Neural crest cell (in vitro differentiated cells): Measurements from ENCODE around the gene PCNX2. TPM values are rescaled to one million over a fixed set of nuclear protein-coding genes. Genes with fewer than 3 reads are reported as not detected.

Source experiments
- DNase-seq: peaks from one replicate; pipeline ENCODE4 v3.0.0; 2021; ENCODE audit warnings: low read depth, mixed read lengths, low spot score
- H3K27ac Mint-ChIP-seq: one replicate; pipeline ENCODE4 v1.8.0; 2021; ENCODE audit warnings: mild to moderate bottlenecking, mixed read lengths; ENCODE audit not compliant: unreplicated experiment
- H3K27me3 Mint-ChIP-seq: 2 replicates; pipeline ENCODE4 v1.8.0; 2021; ENCODE audit warnings: low read depth, mild to moderate bottlenecking, mixed read lengths
- H3K36me3 Mint-ChIP-seq: 2 replicates; pipeline ENCODE4 v1.8.0; 2021; ENCODE audit warnings: low read depth, mild to moderate bottlenecking, mixed read lengths
- H3K4me1 Mint-ChIP-seq: 2 replicates; pipeline ENCODE4 v1.8.0; 2021; ENCODE audit warnings: mixed read lengths
- H3K4me3 Mint-ChIP-seq: one replicate; pipeline ENCODE4 v1.8.0; 2021; ENCODE audit warnings: mild to moderate bottlenecking, mixed read lengths
- H3K9me3 Mint-ChIP-seq: 2 replicates; pipeline ENCODE4 v1.8.0; 2021; ENCODE audit warnings: mixed read lengths
- total RNA-seq: library from RNA; stranded (reverse); gene quantifications from 2 replicates; pipeline ENCODE4 v1.2.1, GENCODE V29; 2021
- TF ChIP-seq, protein P1 (sequence below): fragments of 200-600 bp; sonication (generic); conservative IDR thresholded peaks from 2 replicates; pipeline ENCODE4 v1.5.0; 2021; ENCODE audit warnings: antibody characterized with exemption, mild to moderate bottlenecking

The PCNX2 gene
- total RNA-seq, 1 donor from 2014 or later, result 13.6 TPM

DNA sequence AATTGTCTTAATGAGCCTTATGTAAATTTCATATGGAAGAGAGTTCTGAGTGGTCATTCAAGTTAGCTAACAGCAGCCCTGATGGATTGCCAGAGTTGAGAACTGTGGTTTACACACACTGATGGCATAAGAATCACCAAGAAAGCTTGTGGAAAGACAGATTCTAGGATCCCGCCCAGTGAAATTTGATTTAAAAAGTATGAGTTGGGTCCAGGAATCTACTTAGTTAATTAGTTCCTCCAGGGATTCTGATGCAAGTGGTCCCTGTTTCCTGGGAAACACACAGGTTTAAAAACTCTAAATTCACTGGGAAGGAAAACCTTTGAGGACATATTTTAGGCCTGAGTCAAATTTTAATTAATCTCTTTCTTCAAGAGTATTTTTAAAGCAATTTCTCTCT is 200.8 kb downstream of the PCNX2 start:
- H3K27me3 Mint-ChIP-seq, result no peaks in the 10 kb centered on the region
- no peaks in the 10 kb centered on the region for H3K36me3 Mint-ChIP-seq
- DNase-seq, result no peak
- no peaks in the 10 kb centered on the region for H3K9me3 Mint-ChIP-seq
- TF ChIP-seq, protein P1, sequence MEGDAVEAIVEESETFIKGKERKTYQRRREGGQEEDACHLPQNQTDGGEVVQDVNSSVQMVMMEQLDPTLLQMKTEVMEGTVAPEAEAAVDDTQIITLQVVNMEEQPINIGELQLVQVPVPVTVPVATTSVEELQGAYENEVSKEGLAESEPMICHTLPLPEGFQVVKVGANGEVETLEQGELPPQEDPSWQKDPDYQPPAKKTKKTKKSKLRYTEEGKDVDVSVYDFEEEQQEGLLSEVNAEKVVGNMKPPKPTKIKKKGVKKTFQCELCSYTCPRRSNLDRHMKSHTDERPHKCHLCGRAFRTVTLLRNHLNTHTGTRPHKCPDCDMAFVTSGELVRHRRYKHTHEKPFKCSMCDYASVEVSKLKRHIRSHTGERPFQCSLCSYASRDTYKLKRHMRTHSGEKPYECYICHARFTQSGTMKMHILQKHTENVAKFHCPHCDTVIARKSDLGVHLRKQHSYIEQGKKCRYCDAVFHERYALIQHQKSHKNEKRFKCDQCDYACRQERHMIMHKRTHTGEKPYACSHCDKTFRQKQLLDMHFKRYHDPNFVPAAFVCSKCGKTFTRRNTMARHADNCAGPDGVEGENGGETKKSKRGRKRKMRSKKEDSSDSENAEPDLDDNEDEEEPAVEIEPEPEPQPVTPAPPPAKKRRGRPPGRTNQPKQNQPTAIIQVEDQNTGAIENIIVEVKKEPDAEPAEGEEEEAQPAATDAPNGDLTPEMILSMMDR, result no peak
- peaks cover 8% of the 10 kb centered on the region for H3K4me1 Mint-ChIP-seq
- no peak overlapping the region for H3K27ac Mint-ChIP-seq
- H3K4me3 Mint-ChIP-seq, result no peak overlapping the region

DNA sequence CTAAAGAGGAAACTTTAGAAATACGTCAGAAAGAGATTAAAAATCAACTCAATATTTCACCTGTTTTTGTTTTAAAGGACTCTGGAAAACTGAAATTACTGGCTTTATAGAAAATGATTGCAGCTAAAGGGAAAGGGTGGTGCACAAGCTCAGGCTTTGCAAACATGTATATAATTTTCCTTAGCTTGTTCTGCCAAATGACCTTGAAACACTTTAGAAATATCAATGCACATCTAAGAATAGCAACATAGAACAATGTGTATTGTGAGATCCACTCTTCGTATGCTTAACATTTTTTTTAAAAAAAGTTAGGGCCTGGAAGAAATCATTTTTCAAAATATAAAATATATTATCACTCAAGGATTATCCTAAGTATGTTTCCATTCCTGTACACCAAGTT is 201.3 kb downstream of the PCNX2 start:
- no peaks in the 10 kb centered on the region for H3K9me3 Mint-ChIP-seq
- H3K36me3 Mint-ChIP-seq, result no peaks in the 10 kb centered on the region

DNA sequence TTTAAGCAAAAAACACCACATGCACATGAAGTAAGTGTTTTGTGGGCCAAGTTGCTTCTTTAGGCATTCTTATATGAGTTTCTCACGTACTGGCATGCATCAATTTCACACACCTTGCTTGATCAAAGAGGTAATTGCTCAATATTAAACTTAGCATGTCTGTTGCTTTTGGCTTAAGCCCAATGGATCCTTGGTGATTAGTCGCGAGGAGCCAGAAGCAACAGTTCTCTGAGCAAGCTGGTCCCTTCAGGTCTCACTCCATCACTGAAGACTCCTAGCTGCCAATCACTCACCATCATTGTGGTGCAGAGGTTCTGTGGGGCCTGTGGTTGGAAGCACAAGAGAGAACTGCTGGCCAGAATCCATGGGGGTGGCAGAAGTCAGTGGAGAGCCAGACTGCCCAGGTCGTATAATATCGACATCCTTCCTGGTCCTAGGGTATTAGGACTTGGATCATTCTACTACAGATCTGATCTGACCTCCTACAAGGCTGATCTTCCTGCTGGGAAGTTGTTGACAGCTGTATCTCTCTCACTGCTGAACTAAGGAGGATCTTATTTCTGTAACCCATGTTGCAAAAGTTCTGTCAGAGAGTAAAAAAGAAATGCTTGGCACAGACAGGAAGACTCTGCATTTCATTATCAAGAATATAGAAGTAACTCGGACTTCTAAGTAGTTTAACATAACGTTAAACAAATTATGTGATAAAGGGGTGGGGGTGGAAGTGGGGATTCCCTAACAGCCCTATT is 204.6 kb downstream of the PCNX2 start:
- Mint-ChIP-seq H3K4me3 (no peak overlapping the region), H3K4me1 (peaks cover 26% of the 10 kb centered on the region), H3K9me3 (no peaks in the 10 kb centered on the region), H3K27me3 (no peaks in the 10 kb centered on the region), H3K27ac (no peak overlapping the region), H3K36me3 (no peaks in the 10 kb centered on the region)
- TF ChIP-seq, protein P1, result no peak
- DNase-seq, result no peak

More for the DNA sequence above, 201.3 kb downstream of the PCNX2 start:
- Mint-ChIP-seq H3K27me3 (no peaks in the 10 kb centered on the region), H3K4me3 (no peak overlapping the region), H3K4me1 (peaks cover 8% of the 10 kb centered on the region), H3K27ac (no peak overlapping the region)
- TF ChIP-seq, protein P1, result no peak
- DNase-seq, result no peak

DNA sequence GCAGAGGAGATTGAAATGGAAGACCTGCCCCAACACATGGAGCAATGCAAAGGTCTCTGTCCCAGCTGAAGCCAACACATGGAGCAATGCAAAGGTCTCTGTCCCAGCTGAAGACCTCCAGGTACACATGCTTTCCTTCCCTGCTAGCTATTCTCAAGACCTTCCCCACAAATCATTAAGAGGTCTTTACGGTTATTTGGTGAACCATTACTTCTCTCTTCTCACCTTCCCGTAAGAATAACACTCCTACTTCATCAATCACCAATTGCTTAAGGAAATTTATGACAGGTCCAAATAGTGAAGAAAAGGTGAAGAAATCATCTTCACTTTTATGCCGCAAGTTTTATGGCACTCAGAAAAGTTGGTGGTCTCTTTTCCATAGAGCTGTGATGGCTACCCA is 206.3 kb downstream of the PCNX2 start:
- TF ChIP-seq, protein P1, result no peak
- Mint-ChIP-seq H3K27me3 (no peaks in the 10 kb centered on the region), H3K9me3 (no peaks in the 10 kb centered on the region), H3K4me3 (no peak overlapping the region), H3K36me3 (no peaks in the 10 kb centered on the region), H3K4me1 (peaks cover 27% of the 10 kb centered on the region), H3K27ac (no peak overlapping the region)
- no peak for DNase-seq

DNA sequence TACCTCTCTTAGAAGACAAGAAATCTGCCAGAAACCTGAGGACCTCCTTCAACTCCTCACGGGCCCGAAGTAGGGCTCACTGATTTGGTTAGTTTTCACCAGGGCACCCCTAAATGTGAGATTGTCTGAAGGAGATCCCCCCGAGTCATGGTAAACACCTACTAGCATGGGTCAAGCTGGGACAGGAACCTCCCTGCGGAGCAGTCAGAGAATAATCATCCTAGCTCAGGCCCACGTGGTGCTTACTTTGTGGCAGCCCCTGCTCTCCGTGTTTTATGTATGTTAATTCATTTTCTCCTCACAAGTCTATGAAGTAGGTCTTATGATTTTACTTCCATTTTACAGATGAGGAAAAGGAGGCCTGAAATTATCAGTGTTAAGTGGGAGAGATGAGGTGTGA is 206.9 kb downstream of the PCNX2 start:
- Mint-ChIP-seq H3K36me3 (no peaks in the 10 kb centered on the region), H3K27me3 (no peaks in the 10 kb centered on the region), H3K9me3 (no peaks in the 10 kb centered on the region), H3K4me3 (no peak overlapping the region), H3K27ac (no peak overlapping the region), H3K4me1 (peaks cover 27% of the 10 kb centered on the region)
- TF ChIP-seq, protein P1, result no peak
- DNase-seq, result no peak
